ENCODE measurements around the gene HES5. TPM values are rescaled to one million over a fixed set of nuclear protein-coding genes. Genes with fewer than 3 reads are reported as not detected.

The HES5 gene
- total RNA-seq, 1 experiment from 2014 or later: not detected

DNA sequence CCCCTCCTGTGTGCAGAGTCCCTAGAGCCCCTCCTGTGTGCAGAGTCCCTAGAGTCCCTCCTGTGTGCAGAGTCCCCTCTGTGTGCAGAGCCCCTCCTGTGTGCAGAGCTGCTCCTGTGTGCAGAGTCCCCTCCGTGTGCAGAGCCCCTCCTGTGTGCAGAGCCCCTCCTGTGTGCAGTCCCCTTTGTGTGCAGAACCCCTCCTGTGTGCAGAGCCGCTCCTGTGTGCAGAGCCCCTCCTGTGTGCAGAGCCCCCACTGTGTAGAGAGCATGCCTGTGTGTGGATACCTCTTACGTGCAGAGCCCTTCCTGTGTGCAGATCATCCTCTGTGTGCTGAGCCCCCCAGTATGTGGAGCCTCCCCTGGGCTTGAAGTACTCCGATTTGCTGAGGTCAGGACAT, 8.3 kb upstream of the HES5 start:
- CTCF ChIA-PET: no interaction called here
- Mint-ChIP-seq H3K4me3 (ENCODE audit: low read depth, unreplicated experiment) (no peak overlapping the region), H3K27ac (ENCODE audit: unreplicated experiment) (no peak overlapping the region), H3K4me1 (ENCODE audit: low read depth, unreplicated experiment) (peaks cover 8% of the 10 kb centered on the region), H3K27me3 (ENCODE audit: unreplicated experiment) (no peaks in the 10 kb centered on the region), H3K9me3 (ENCODE audit: low read depth, unreplicated experiment) (no peaks in the 10 kb centered on the region), H3K36me3 (ENCODE audit: insufficient read depth, unreplicated experiment) (no peaks in the 10 kb centered on the region)
- TF ChIP-seq, protein P1, sequence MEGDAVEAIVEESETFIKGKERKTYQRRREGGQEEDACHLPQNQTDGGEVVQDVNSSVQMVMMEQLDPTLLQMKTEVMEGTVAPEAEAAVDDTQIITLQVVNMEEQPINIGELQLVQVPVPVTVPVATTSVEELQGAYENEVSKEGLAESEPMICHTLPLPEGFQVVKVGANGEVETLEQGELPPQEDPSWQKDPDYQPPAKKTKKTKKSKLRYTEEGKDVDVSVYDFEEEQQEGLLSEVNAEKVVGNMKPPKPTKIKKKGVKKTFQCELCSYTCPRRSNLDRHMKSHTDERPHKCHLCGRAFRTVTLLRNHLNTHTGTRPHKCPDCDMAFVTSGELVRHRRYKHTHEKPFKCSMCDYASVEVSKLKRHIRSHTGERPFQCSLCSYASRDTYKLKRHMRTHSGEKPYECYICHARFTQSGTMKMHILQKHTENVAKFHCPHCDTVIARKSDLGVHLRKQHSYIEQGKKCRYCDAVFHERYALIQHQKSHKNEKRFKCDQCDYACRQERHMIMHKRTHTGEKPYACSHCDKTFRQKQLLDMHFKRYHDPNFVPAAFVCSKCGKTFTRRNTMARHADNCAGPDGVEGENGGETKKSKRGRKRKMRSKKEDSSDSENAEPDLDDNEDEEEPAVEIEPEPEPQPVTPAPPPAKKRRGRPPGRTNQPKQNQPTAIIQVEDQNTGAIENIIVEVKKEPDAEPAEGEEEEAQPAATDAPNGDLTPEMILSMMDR (IDR thresholded peaks at IDR 0.05; ENCODE audit: unreplicated experiment): no peak
- BruUV-seq (replicated peaks): no TSS peak
- no peak for DNase-seq
- intact Hi-C loops (cut with micrococcal nuclease; ENCODE audit: unreplicated experiment): no loop called here

- H3K9me3 Mint-ChIP-seq (ENCODE audit: low read depth, unreplicated experiment): no peaks in the 10 kb centered on the region
- TF ChIP-seq, protein P1 (IDR thresholded peaks at IDR 0.05; ENCODE audit: unreplicated experiment): no peak
- no peaks in the 10 kb centered on the region for H3K27me3 Mint-ChIP-seq (ENCODE audit: unreplicated experiment)
- no peaks in the 10 kb centered on the region for H3K36me3 Mint-ChIP-seq (ENCODE audit: insufficient read depth, unreplicated experiment)
- DNase-seq: no peak
- BruUV-seq (replicated peaks): no TSS peak
- H3K27ac Mint-ChIP-seq (ENCODE audit: unreplicated experiment): no peak overlapping the region
- CTCF ChIA-PET: no interaction called here
- H3K4me3 Mint-ChIP-seq (ENCODE audit: low read depth, unreplicated experiment): no peak overlapping the region
- peaks cover 8% of the 10 kb centered on the region for H3K4me1 Mint-ChIP-seq (ENCODE audit: low read depth, unreplicated experiment)
- intact Hi-C loops (cut with micrococcal nuclease; ENCODE audit: unreplicated experiment): no loop called here
Measured at GRCh38 chr1:2537784-2538115, 7.7 kb upstream of the HES5 start.

DNA sequence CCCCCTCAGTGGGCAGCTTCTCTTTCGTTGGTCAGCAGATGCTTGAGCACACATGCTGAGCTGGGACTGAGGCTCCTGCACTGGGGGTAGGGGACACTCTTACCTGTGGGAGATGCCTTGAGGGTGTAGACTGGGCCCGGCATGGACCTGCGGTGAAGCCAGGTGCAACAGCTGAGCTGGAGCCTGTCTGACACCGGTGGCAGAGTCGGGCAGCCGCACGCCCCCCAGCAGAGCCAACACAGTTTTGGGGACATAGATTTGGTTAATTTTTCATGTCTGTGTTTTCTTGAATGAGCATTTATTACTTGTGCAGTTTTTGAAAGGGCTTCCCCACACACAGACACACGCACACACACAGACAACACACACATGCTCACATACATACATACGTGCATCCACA, 5.9 kb upstream of the HES5 start:
- Mint-ChIP-seq H3K27ac (ENCODE audit: unreplicated experiment) (no peak overlapping the region), H3K27me3 (ENCODE audit: unreplicated experiment) (peaks cover 6% of the 10 kb centered on the region), H3K36me3 (ENCODE audit: insufficient read depth, unreplicated experiment) (no peaks in the 10 kb centered on the region), H3K9me3 (ENCODE audit: low read depth, unreplicated experiment) (no peaks in the 10 kb centered on the region), H3K4me1 (ENCODE audit: low read depth, unreplicated experiment) (peaks cover 8% of the 10 kb centered on the region), H3K4me3 (ENCODE audit: low read depth, unreplicated experiment) (no peak overlapping the region)
- CTCF ChIA-PET: interaction anchor here (1.8 kb wide), 1 partner anchor 10 kb away, joined by 8 read pairs; the partner anchor contains the start of gene PANK4
- intact Hi-C loops (cut with micrococcal nuclease; ENCODE audit: unreplicated experiment): no loop called here
- no peak for DNase-seq
- BruUV-seq (replicated peaks): no TSS peak
- TF ChIP-seq, protein P1 (IDR thresholded peaks at IDR 0.05; ENCODE audit: unreplicated experiment): no peak

GRCh38 chr1:2535455-2535854, 5.4 kb upstream of the HES5 start:
- CTCF ChIA-PET: interaction anchor here (1.0 to 1.8 kb wide), 2 partner anchors 9 to 13 kb away, joined by 5 to 8 read pairs; partner anchors contain the start of gene PANK4
- Mint-ChIP-seq H3K36me3 (ENCODE audit: insufficient read depth, unreplicated experiment) (no peaks in the 10 kb centered on the region), H3K4me3 (ENCODE audit: low read depth, unreplicated experiment) (no peak overlapping the region), H3K9me3 (ENCODE audit: low read depth, unreplicated experiment) (no peaks in the 10 kb centered on the region), H3K4me1 (ENCODE audit: low read depth, unreplicated experiment) (peaks cover 8% of the 10 kb centered on the region), H3K27me3 (ENCODE audit: unreplicated experiment) (peaks cover 11% of the 10 kb centered on the region), H3K27ac (ENCODE audit: unreplicated experiment) (no peak overlapping the region)
- intact Hi-C loops (cut with micrococcal nuclease; ENCODE audit: unreplicated experiment): no loop called here
- DNase-seq: no peak
- TF ChIP-seq, protein P1 (IDR thresholded peaks at IDR 0.05; ENCODE audit: unreplicated experiment): no peak
- no TSS peak for BruUV-seq (replicated peaks)

All from Calu3 (cell line).